GM12878 (cell line): Measurements from ENCODE around the gene MTFP1. TPM values are rescaled to one million over a fixed set of nuclear protein-coding genes. Genes with fewer than 3 reads are reported as not detected.
A peak's percentile ranks its signal among the peaks of the same experiment; 100 is the strongest.

ENCODE experiments used
- DPF2 ChIP-seq: fragments of 450-650 bp; IDR thresholded peaks from 2 replicates; pipeline ENCODE4 v1.6.1; 2017; ENCODE audit warnings: mild to moderate bottlenecking
- EGR1 ChIP-seq, 2 experiments: IDR thresholded peaks; 1 replicate in 1 of 2; 2 replicates in 1 of 2; pipeline ENCODE4 v1.6.1; 2011 to 2012; ENCODE audit warnings: low read depth in 2 of 2, low read length in 2 of 2, borderline replicate concordance in 1 of 2, mild to moderate bottlenecking in 1 of 2, moderate library complexity in 1 of 2
- FOXM1 ChIP-seq: IDR thresholded peaks from 2 replicates; pipeline ENCODE4 v1.6.1; 2012; ENCODE audit warnings: low read depth, mild to moderate bottlenecking, inconsistent platforms, low read length, moderate library complexity
- HDAC6 ChIP-seq: fragments of 200-600 bp; sonication (generic); IDR thresholded peaks from one replicate; pipeline ENCODE4 v1.8.0; 2017; ENCODE audit warnings: antibody characterized with exemption; ENCODE audit not compliant: unreplicated experiment
- HDGF ChIP-seq: fragments of 450-650 bp; IDR thresholded peaks from 2 replicates; pipeline ENCODE4 v1.6.1; 2016; ENCODE audit warnings: antibody characterized with exemption
- KLF5 ChIP-seq: fragments of 450-650 bp; IDR thresholded peaks from 2 replicates; pipeline ENCODE4 v1.6.1; 2014; ENCODE audit warnings: mild to moderate bottlenecking; ENCODE audit not compliant: partially characterized antibody
- MYC ChIP-seq: IDR thresholded peaks from 2 replicates; pipeline ENCODE4 v1.6.1; 2011; ENCODE audit warnings: mild to moderate bottlenecking, low read length, moderate library complexity, inconsistent platforms; ENCODE audit not compliant: insufficient read depth, insufficient replicate concordance, insufficient read length, severe bottlenecking
- NFYA ChIP-seq: IDR thresholded peaks from 2 replicates; pipeline ENCODE4 v1.6.1; 2011; ENCODE audit warnings: low read depth, mild to moderate bottlenecking, low read length, improper control_type of control experiment, borderline replicate concordance
- RELA ChIP-seq: fragments of 450-650 bp; IDR thresholded peaks from 2 replicates; pipeline ENCODE4 v1.8.0; 2014; ENCODE audit warnings: borderline replicate concordance; ENCODE audit not compliant: partially characterized antibody
- SP1 ChIP-seq: IDR thresholded peaks from one replicate; pipeline ENCODE4 v1.6.1; 2011; ENCODE audit warnings: low read depth, low read length
- ZNF622 ChIP-seq: fragments of 450-650 bp; IDR thresholded peaks from 2 replicates; pipeline ENCODE4 v1.6.1; 2017; ENCODE audit warnings: mild to moderate bottlenecking, inconsistent platforms
- polyA plus RNA-seq, 11 experiments: library from polyadenylated mRNA; depleted of rRNA in 4 of 11; unstranded in 6 of 11; stranded (reverse) in 5 of 11; fragments of >200 nt; fragmentation: Nextera tagmentation in 4 of 11; fragmentation: Illumina TruSeq in 1 of 11; extraction: Ambion mirVana in 4 of 11; extraction: Trizol in 1 of 11; gene quantifications; 1 replicate in 1 of 11; 2 replicates in 10 of 11; pipeline versions ENCODE4 v1.2.1 to v1.2.3, GENCODE V29; 2011 to 2016; ENCODE audit warnings: inconsistent platforms in 2 of 11, missing spikeins in 2 of 11, low read depth in 1 of 11
- total RNA-seq, 4 experiments: library from RNA; depleted of rRNA in 3 of 4; stranded (reverse); fragments of >200 nt in 3 of 4; fragmentation: Illumina TruSeq in 1 of 4; extraction: Trizol in 1 of 4; gene quantifications; 2 replicates each; pipeline versions ENCODE4 v1.2.1 to v1.2.3, GENCODE V29; 2013 to 2021
- TF ChIP-seq, protein P1 (sequence below): fragments of 450-650 bp; formaldehyde crosslinking; IDR thresholded peaks from 2 replicates; pipeline ENCODE4 v1.4.0; 2020; ENCODE audit warnings: mild to moderate bottlenecking, moderate library complexity
- TF ChIP-seq, protein P2 (sequence below): fragments of 450-650 bp; IDR thresholded peaks from 2 replicates; pipeline ENCODE4 v1.6.1; 2017; ENCODE audit warnings: low read depth, mild to moderate bottlenecking, moderate library complexity
- TF ChIP-seq, protein P3 (sequence below): fragments of 450-650 bp; IDR thresholded peaks from 2 replicates; pipeline ENCODE4 v1.6.1; 2017; ENCODE audit warnings: mild to moderate bottlenecking
- TF ChIP-seq, protein P4 (sequence below): fragments of 450-650 bp; IDR thresholded peaks from 2 replicates; pipeline ENCODE4 v1.6.1; 2018; ENCODE audit warnings: borderline replicate concordance, mild to moderate bottlenecking; ENCODE audit not compliant: partially characterized antibody
- TF ChIP-seq, protein P5 (sequence below): IDR thresholded peaks from 2 replicates; pipeline ENCODE4 v1.6.1; 2012; ENCODE audit warnings: low read depth, low read length, improper control_type of control experiment

MTFP1 gene
- total and polyA plus RNA-seq, 10 of the 15 experiments (the other 5 are each of a cell fraction or from before 2014, with no cell fraction given), result 20.5 to 133 (median 59.8) TPM

DNA sequence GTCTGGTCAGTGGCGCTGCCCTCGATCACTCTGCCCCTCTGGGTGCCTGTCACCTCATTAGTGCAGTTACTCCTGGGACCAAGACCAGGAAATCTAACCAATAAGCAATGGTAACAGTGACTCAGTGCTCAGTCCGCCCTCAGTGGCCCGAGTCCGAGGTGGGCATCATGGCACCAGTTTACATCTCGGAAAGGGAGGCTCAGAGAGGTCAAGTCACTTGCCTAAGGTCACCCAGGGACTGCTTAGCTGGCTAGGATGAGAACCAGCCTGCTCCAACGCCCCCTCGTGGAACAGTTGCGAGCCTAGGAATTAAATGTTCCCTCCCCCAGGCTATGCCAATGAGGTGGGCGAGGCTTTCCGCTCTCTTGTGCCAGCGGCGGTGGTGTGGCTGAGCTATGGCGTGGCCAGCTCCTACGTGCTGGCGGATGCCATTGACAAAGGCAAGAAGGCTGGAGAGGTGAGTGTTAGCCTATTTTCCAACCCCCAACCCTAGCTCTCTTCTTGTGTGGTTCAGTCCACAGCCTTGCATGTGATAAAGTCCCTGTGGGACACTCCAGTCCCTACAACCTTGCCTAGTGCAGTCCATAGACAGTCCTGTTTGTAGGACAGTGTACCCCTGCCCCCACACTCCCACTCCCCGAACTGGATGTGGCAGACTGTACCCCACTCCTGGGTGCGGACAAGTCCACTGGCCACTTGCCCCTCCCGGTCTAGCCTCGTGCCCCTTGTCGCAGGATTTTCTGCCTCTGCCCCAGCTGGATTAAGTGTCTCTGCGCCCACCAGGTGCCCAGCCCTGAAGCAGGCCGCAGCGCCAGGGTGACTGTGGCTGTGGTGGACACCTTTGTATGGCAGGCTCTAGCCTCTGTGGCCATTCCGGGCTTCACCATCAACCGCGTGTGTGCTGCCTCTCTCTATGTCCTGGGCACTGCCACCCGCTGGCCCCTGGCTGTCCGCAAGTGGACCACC is 1.1 kb downstream of the MTFP1 start (continued):
- TF ChIP-seq, protein P1, sequence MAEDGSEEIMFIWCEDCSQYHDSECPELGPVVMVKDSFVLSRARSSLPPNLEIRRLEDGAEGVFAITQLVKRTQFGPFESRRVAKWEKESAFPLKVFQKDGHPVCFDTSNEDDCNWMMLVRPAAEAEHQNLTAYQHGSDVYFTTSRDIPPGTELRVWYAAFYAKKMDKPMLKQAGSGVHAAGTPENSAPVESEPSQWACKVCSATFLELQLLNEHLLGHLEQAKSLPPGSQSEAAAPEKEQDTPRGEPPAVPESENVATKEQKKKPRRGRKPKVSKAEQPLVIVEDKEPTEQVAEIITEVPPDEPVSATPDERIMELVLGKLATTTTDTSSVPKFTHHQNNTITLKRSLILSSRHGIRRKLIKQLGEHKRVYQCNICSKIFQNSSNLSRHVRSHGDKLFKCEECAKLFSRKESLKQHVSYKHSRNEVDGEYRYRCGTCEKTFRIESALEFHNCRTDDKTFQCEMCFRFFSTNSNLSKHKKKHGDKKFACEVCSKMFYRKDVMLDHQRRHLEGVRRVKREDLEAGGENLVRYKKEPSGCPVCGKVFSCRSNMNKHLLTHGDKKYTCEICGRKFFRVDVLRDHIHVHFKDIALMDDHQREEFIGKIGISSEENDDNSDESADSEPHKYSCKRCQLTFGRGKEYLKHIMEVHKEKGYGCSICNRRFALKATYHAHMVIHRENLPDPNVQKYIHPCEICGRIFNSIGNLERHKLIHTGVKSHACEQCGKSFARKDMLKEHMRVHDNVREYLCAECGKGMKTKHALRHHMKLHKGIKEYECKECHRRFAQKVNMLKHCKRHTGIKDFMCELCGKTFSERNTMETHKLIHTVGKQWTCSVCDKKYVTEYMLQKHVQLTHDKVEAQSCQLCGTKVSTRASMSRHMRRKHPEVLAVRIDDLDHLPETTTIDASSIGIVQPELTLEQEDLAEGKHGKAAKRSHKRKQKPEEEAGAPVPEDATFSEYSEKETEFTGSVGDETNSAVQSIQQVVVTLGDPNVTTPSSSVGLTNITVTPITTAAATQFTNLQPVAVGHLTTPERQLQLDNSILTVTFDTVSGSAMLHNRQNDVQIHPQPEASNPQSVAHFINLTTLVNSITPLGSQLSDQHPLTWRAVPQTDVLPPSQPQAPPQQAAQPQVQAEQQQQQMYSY, result no peak
- TF ChIP-seq, protein P2, sequence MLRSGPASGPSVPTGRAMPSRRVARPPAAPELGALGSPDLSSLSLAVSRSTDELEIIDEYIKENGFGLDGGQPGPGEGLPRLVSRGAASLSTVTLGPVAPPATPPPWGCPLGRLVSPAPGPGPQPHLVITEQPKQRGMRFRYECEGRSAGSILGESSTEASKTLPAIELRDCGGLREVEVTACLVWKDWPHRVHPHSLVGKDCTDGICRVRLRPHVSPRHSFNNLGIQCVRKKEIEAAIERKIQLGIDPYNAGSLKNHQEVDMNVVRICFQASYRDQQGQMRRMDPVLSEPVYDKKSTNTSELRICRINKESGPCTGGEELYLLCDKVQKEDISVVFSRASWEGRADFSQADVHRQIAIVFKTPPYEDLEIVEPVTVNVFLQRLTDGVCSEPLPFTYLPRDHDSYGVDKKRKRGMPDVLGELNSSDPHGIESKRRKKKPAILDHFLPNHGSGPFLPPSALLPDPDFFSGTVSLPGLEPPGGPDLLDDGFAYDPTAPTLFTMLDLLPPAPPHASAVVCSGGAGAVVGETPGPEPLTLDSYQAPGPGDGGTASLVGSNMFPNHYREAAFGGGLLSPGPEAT, result no peak
- TF ChIP-seq MYC, result no peak
- TF ChIP-seq EGR1 (IDR thresholded peaks at IDR 0.05; ENCODE audit: borderline replicate concordance in 1 of 2, low read depth in 2 of 2, low read length in 2 of 2), result 0 out of 3 replicates have a peak, but pooled peaks of 1 of the 2 experiments have one; percentile 4
- no peak for TF ChIP-seq KLF5
- TF ChIP-seq NFYA, result no peak
- TF ChIP-seq, protein P3, sequence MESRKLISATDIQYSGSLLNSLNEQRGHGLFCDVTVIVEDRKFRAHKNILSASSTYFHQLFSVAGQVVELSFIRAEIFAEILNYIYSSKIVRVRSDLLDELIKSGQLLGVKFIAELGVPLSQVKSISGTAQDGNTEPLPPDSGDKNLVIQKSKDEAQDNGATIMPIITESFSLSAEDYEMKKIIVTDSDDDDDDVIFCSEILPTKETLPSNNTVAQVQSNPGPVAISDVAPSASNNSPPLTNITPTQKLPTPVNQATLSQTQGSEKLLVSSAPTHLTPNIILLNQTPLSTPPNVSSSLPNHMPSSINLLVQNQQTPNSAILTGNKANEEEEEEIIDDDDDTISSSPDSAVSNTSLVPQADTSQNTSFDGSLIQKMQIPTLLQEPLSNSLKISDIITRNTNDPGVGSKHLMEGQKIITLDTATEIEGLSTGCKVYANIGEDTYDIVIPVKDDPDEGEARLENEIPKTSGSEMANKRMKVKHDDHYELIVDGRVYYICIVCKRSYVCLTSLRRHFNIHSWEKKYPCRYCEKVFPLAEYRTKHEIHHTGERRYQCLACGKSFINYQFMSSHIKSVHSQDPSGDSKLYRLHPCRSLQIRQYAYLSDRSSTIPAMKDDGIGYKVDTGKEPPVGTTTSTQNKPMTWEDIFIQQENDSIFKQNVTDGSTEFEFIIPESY, result no peak
- no peak for TF ChIP-seq HDAC6
- TF ChIP-seq, protein P4, sequence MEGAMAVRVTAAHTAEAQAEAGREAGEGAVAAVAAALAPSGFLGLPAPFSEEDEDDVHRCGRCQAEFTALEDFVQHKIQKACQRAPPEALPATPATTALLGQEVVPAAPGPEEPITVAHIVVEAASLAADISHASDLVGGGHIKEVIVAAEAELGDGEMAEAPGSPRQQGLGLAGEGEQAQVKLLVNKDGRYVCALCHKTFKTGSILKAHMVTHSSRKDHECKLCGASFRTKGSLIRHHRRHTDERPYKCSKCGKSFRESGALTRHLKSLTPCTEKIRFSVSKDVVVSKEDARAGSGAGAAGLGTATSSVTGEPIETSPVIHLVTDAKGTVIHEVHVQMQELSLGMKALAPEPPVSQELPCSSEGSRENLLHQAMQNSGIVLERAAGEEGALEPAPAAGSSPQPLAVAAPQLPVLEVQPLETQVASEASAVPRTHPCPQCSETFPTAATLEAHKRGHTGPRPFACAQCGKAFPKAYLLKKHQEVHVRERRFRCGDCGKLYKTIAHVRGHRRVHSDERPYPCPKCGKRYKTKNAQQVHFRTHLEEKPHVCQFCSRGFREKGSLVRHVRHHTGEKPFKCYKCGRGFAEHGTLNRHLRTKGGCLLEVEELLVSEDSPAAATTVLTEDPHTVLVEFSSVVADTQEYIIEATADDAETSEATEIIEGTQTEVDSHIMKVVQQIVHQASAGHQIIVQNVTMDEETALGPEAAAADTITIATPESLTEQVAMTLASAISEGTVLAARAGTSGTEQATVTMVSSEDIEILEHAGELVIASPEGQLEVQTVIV, result no peak
- TF ChIP-seq HDGF, result no peak
- no peak for TF ChIP-seq SP1
- TF ChIP-seq DPF2, result no peak
- TF ChIP-seq ZNF622, result no peak
- no peak for TF ChIP-seq RELA
- TF ChIP-seq, protein P5, sequence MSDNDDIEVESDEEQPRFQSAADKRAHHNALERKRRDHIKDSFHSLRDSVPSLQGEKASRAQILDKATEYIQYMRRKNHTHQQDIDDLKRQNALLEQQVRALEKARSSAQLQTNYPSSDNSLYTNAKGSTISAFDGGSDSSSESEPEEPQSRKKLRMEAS, result peak; percentile 47; the same call in 1 of the 2 replicates
- TF ChIP-seq FOXM1, result no peak
